Fibroblast of lung (primary cell): ENCODE data around the gene CABLES1. TPM values are rescaled to one million over a fixed set of nuclear protein-coding genes. Genes with fewer than 3 reads are reported as not detected.

Experiments
- DNase-seq, 2 donors: peaks; one replicate each; pipeline versions ENCODE4 v3.0.0 to v3.0.0-alpha.2; 2010; ENCODE audit warnings: low read depth in 2 of 2
- H2AFZ ChIP-seq: 2 replicates; pipeline ENCODE4 v1.5.1; 2012; ENCODE audit warnings: low read length, control low read depth, inconsistent platforms
- H3K27ac ChIP-seq: 2 replicates; pipeline ENCODE4 v1.5.1; 2011; ENCODE audit warnings: low read length, control low read depth; ENCODE audit not compliant: insufficient read depth
- H3K27me3 ChIP-seq: 2 replicates; pipeline ENCODE4 v1.5.1; 2011; ENCODE audit warnings: mild to moderate bottlenecking, low read length; ENCODE audit not compliant: control insufficient read depth, insufficient read depth
- H3K36me3 ChIP-seq: 2 replicates; pipeline ENCODE4 v1.5.1; 2011; ENCODE audit warnings: low read length; ENCODE audit not compliant: control insufficient read depth, insufficient read depth
- H3K4me1 ChIP-seq: 2 replicates; pipeline ENCODE4 v1.5.1; 2011; ENCODE audit warnings: low read length; ENCODE audit not compliant: control insufficient read depth, insufficient read depth; ENCODE audit errors: extremely low read depth
- H3K4me2 ChIP-seq: 2 replicates; pipeline ENCODE4 v1.5.1; 2011; ENCODE audit warnings: low read length, control low read depth; ENCODE audit not compliant: insufficient read depth; ENCODE audit errors: extremely low read depth
- H3K4me3 ChIP-seq, 4 experiments: fragments of 200-600 bp in 1 of 4; sonication (generic) in 1 of 4; replicated peaks in 1 of 4; 2 replicates each; pipeline ENCODE4 v1.5.1; 2011 to 2016; ENCODE audit warnings: low read length in 4 of 4, low read depth in 3 of 4, mild to moderate bottlenecking in 3 of 4, control low read depth in 2 of 4, inconsistent platforms in 1 of 4, mixed read lengths in 1 of 4; ENCODE audit not compliant: insufficient read depth in 1 of 4; ENCODE audit errors: control extremely low read depth in 1 of 4
- H3K79me2 ChIP-seq: 2 replicates; pipeline ENCODE4 v1.5.1; 2012; ENCODE audit warnings: mild to moderate bottlenecking, low read length, inconsistent platforms; ENCODE audit not compliant: control insufficient read depth, insufficient read depth
- H3K9ac ChIP-seq: 2 replicates; pipeline ENCODE4 v1.5.1; 2011; ENCODE audit warnings: mild to moderate bottlenecking, low read length, control low read depth; ENCODE audit not compliant: insufficient read depth
- H3K9me3 ChIP-seq: 2 replicates; pipeline ENCODE4 v1.5.1; 2012; ENCODE audit warnings: low read depth, low read length; ENCODE audit not compliant: control insufficient read depth, insufficient read depth
- H4K20me1 ChIP-seq: 2 replicates; pipeline ENCODE4 v1.5.1; 2011; ENCODE audit warnings: low read length; ENCODE audit not compliant: control insufficient read depth, insufficient read depth; ENCODE audit errors: extremely low read depth
- EZH2 ChIP-seq: IDR thresholded peaks from 2 replicates; pipeline ENCODE4 v1.5.1; 2012; ENCODE audit warnings: low read length, control low read depth, mild to moderate bottlenecking; ENCODE audit errors: missing control alignments
- polyA plus RNA-seq, 2 donors: library from polyadenylated mRNA; depleted of rRNA in 1 of 2; stranded (reverse) in 1 of 2; unstranded in 1 of 2; fragments of >200 nt; gene quantifications; 2 replicates each; pipeline ENCODE4 v1.2.1, GENCODE V29; 2011 to 2012; ENCODE audit warnings: missing spikeins in 1 of 2
- total RNA-seq: library from RNA; depleted of rRNA; stranded (reverse); fragments of >200 nt; gene quantifications from 2 replicates; pipeline ENCODE4 v1.2.1, GENCODE V29; 2014
- TF ChIP-seq, protein P1 (sequence below), 2 donors: IDR thresholded peaks in 1 of 2; conservative IDR thresholded peaks in 1 of 2; 1 replicate in 1 of 2; 2 replicates in 1 of 2; pipeline ENCODE4 v1.5.1; 2011 to 2012; ENCODE audit warnings: low read length in 2 of 2, control low read depth in 1 of 2, inconsistent platforms in 1 of 2, low read depth in 1 of 2, mild to moderate bottlenecking in 1 of 2

Gene CABLES1
- total and polyA plus RNA-seq, 2 donors (not counting 1 experiment from before 2014, with no cell fraction given), result 5.1 to 11.4 TPM

DNA sequence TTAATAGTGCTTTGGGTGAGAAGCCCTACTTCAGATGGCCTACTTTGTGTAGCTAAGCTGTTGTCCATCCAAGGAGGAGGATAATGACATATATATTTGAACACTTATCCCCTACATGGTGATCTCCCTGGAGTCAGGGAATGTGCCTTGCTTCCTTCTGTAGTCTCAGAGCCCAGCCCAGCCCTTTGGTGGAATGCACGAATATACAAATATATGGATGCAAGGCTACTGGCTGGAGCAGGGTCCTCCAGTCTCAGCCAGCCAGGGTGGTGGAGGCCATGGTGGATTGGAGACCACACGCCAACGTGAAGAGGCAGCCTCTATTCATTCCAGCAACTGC lies 167.2 kb downstream of the CABLES1 start:
- Histone ChIP-seq H3K27ac (peak overlapping the region; percentile 41), H4K20me1 (no peaks in the 10 kb centered on the region), H3K79me2 (no peaks in the 10 kb centered on the region), H3K36me3 (no peaks in the 10 kb centered on the region), H3K4me1 (peaks cover 10% of the 10 kb centered on the region), H3K9ac (no peak overlapping the region), H3K27me3 (no peaks in the 10 kb centered on the region), H3K4me2 (no peak overlapping the region), H2AFZ (no peak overlapping the region), H3K9me3 (no peaks in the 10 kb centered on the region), H3K4me3 (no peak overlapping the region)
- no peak for TF ChIP-seq EZH2
- TF ChIP-seq, protein P1, sequence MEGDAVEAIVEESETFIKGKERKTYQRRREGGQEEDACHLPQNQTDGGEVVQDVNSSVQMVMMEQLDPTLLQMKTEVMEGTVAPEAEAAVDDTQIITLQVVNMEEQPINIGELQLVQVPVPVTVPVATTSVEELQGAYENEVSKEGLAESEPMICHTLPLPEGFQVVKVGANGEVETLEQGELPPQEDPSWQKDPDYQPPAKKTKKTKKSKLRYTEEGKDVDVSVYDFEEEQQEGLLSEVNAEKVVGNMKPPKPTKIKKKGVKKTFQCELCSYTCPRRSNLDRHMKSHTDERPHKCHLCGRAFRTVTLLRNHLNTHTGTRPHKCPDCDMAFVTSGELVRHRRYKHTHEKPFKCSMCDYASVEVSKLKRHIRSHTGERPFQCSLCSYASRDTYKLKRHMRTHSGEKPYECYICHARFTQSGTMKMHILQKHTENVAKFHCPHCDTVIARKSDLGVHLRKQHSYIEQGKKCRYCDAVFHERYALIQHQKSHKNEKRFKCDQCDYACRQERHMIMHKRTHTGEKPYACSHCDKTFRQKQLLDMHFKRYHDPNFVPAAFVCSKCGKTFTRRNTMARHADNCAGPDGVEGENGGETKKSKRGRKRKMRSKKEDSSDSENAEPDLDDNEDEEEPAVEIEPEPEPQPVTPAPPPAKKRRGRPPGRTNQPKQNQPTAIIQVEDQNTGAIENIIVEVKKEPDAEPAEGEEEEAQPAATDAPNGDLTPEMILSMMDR (conservative IDR thresholded peaks at IDR 0.05 in 1 of 2, IDR thresholded peaks at IDR 0.05 in 1 of 2; ENCODE audit: low read depth in 1 of 2, low read length in 2 of 2), result no peak
- no peak for DNase-seq

DNA sequence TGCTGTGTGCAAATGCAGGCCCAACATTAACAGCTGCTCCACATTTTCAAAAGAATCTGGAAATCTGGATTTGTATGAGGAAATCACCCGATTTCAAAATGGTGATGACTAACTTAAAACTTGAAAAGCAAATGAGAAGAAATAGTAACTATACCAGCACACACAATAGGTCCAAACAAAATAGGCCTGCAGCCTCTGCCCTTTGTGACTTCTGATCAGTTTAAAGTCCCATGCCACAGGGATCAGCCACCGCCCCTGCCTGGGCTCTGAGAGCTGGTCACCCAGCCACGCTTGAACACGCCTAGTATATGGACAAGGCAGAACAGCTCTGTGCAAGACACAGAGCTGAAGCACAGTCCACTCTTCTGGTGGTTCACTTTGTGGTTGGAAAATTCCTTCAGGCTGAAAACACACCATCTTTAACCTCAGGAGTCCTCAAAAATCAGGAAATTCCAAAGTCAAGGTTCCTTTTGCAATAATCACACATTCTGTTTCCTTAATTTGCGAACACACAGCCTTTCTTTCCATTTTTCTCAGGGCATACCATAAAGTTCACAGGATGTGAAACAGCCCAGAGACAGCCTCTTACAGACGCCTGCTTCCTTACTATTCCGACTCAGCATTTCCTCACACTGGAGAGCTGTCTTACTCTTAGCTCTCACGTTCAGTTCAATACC lies 167.7 kb downstream of the CABLES1 start:
- no peaks in the 10 kb centered on the region for H3K9me3 ChIP-seq
- peak overlapping the region; percentile 57 for H3K27ac ChIP-seq
- DNase-seq, result peak; percentile 69 to 98
- H3K4me1 ChIP-seq, result peaks cover 12% of the 10 kb centered on the region
- peak overlapping the region; percentile 18 for H2AFZ ChIP-seq
- peak overlapping the region; percentile 40 for H3K4me2 ChIP-seq
- no peak for TF ChIP-seq EZH2
- TF ChIP-seq, protein P1 (conservative IDR thresholded peaks at IDR 0.05 in 1 of 2, IDR thresholded peaks at IDR 0.05 in 1 of 2; ENCODE audit: low read depth in 1 of 2, low read length in 2 of 2), result no peak
- no peaks in the 10 kb centered on the region for H3K27me3 ChIP-seq
- H3K36me3 ChIP-seq, result no peaks in the 10 kb centered on the region
- no peak overlapping the region for H3K4me3 ChIP-seq
- H4K20me1 ChIP-seq, result no peaks in the 10 kb centered on the region
- no peaks in the 10 kb centered on the region for H3K79me2 ChIP-seq
- H3K9ac ChIP-seq, result no peak overlapping the region

- Histone ChIP-seq H3K27ac (no peak overlapping the region), H3K36me3 (no peaks in the 10 kb centered on the region)
Measured at GRCh38 chr18:23306822-23307221, 171.5 kb downstream of the CABLES1 start.

More at GRCh38 chr18:23306822-23307221, 171.5 kb downstream of the CABLES1 start:
- no peak overlapping the region for H2AFZ ChIP-seq
- DNase-seq, result no peak
- TF ChIP-seq, protein P1 (conservative IDR thresholded peaks at IDR 0.05 in 1 of 2, IDR thresholded peaks at IDR 0.05 in 1 of 2; ENCODE audit: low read depth in 1 of 2, low read length in 2 of 2), result no peak
- no peak for TF ChIP-seq EZH2
- H3K9ac ChIP-seq, result no peak overlapping the region
- no peaks in the 10 kb centered on the region for H3K79me2 ChIP-seq
- H3K4me3 ChIP-seq, result no peak overlapping the region
- H3K27me3 ChIP-seq, result no peaks in the 10 kb centered on the region
- H3K9me3 ChIP-seq, result no peaks in the 10 kb centered on the region
- no peak overlapping the region for H3K4me2 ChIP-seq
- H3K4me1 ChIP-seq, result peaks cover 12% of the 10 kb centered on the region
- no peaks in the 10 kb centered on the region for H4K20me1 ChIP-seq
